AG10803 (cell line): Measurements from ENCODE around the gene IL34.

Experiments used
- DNase-seq: peaks from one replicate; pipeline ENCODE4 v3.0.0; 2010; ENCODE audit warnings: low read depth
- H3K4me3 ChIP-seq: 2 replicates; pipeline ENCODE4 v1.5.1; 2011; ENCODE audit warnings: mild to moderate bottlenecking, low read length, control low read depth
- TF ChIP-seq, protein P1 (sequence below): conservative IDR thresholded peaks from 2 replicates; pipeline ENCODE4 v1.5.1; 2011; ENCODE audit warnings: mild to moderate bottlenecking, low read length, control low read depth, inconsistent platforms

IL34 gene

GRCh38 chr16:70684146-70685060 is 38.0 kb downstream of the IL34 start:
- TF ChIP-seq, protein P1, sequence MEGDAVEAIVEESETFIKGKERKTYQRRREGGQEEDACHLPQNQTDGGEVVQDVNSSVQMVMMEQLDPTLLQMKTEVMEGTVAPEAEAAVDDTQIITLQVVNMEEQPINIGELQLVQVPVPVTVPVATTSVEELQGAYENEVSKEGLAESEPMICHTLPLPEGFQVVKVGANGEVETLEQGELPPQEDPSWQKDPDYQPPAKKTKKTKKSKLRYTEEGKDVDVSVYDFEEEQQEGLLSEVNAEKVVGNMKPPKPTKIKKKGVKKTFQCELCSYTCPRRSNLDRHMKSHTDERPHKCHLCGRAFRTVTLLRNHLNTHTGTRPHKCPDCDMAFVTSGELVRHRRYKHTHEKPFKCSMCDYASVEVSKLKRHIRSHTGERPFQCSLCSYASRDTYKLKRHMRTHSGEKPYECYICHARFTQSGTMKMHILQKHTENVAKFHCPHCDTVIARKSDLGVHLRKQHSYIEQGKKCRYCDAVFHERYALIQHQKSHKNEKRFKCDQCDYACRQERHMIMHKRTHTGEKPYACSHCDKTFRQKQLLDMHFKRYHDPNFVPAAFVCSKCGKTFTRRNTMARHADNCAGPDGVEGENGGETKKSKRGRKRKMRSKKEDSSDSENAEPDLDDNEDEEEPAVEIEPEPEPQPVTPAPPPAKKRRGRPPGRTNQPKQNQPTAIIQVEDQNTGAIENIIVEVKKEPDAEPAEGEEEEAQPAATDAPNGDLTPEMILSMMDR, result no peak
- DNase-seq, result no peak
- H3K4me3 ChIP-seq, result peak overlapping the region; percentile 91

DNA sequence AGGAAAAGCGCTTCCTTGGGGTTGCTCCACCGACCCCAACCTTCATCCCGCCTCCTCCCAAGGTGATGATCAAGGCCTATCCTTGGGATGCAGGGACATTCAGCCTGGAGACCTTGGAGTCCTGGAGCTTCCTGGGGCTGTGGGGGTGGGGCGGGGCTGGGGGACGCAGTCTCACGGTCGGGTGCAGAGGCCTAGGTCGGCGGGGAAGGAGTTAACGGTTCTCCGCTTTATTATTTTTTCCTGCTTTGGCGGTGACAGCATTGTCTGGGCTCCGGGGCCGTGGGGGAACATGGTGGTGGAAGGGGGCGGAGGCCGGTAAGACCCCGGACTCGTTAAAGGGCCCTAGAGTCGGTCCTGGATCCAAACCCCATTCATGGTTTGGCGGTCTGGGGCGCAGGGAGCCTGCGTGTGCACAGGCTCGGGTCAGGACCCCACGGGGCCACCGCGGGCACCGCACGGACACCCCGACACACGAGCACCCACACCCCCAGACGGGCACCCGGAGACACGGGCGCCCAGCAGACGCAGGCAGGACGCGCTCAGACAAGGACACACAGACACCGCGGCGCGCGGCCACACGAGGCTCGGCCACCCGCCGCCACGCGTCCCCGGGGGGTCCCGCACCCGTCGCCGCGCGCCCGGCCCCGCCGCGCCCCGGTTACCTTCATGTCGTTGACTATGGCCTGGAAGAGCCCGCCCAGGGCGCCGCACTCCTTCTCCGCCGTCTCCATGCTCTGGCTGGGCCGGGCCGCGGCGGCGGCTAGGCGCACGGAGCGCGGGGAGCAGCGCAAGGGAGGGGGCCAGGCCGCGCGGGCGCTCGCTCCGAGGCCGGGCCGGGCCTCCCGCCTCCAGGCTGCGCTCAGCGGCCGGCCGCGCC is 38.9 kb downstream of the IL34 start:
- H3K4me3 ChIP-seq, result peak overlapping the region; percentile 91
- no peak for DNase-seq
- TF ChIP-seq, protein P1, result no peak

GRCh38 chr16:70685938-70686375 is 39.6 kb downstream of the IL34 start, which contains the start of gene MTSS2:
TSS of gene MTSS2 (minus strand) at chr16:70686053. CDS start at chr16:70685791, 262 bp downstream.
- peak within 1 kb of the TSS; percentile 91 for H3K4me3 ChIP-seq
- TF ChIP-seq, protein P1, result no peak

DNA sequence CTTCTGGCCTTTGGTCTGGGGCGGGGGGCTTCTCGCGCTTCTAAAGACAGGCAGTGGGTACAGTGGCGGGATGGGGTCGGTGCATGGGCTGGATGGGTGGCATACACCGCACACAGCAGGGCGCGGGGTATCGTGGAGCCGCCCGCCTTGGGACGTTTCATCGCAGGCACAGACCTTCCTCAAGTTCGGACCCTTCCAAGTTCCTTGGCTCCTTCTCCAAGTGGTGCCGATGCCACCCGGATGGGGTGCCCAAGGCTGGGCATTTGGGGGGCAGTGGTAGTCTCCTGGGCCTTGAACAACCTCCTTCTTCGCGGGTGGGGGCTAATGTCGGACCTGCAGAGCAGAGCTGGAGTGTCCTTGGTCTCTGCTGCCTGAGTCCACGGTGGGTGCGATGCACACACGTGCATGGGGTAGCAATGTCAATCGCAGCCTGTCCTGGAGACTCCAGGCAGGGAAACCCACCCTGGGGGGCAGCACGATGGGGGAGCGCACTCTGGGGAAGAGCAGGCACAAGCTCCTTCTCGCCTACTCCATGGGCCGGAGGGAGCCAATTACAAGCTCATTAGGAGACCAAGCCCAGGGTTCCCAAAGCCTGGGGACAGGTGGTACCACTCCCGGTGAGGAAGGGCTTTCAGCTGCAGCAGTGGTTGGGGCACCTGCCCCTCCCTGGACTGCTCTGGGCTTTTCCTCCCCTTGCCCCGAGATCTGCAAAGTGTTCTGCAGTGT is 40.2 kb downstream of the IL34 start:
- H3K4me3 ChIP-seq, result peak overlapping the region; percentile 58
- no peak for DNase-seq
- TF ChIP-seq, protein P1, result no peak

More at GRCh38 chr16:70685938-70686375, 39.6 kb downstream of the IL34 start, which contains the start of gene MTSS2:
- DNase-seq, result peak; percentile 89

GRCh38 chr16:70687102-70687511 is 40.7 kb downstream of the IL34 start:
- H3K4me3 ChIP-seq, result peak overlapping the region; percentile 58; the same call in 1 of the 2 replicates
- TF ChIP-seq, protein P1, result no peak
- DNase-seq, result no peak

- TF ChIP-seq, protein P1, result no peak
- no peak for DNase-seq
- no peak overlapping the region for H3K4me3 ChIP-seq
Measured at GRCh38 chr16:70687671-70688245, 41.4 kb downstream of the IL34 start.
